Fibroblast of villous mesenchyme (primary cell): ENCODE data around the gene LYAR. TPM values are rescaled to one million over a fixed set of nuclear protein-coding genes. Genes with fewer than 3 reads are reported as not detected.

Experiments
- DNase-seq: peaks from one replicate; pipeline ENCODE4 v3.0.0-alpha.2; 2010; ENCODE audit warnings: low read depth
- H3K4me3 ChIP-seq: 2 replicates; pipeline ENCODE4 v1.5.1; 2011; ENCODE audit warnings: low read depth, mild to moderate bottlenecking, low read length
- total RNA-seq: library from RNA; depleted of rRNA; stranded (reverse); fragments of >200 nt; gene quantifications from 2 replicates; pipeline ENCODE4 v1.2.3, GENCODE V29; 2012
- TF ChIP-seq, protein P1 (sequence below): IDR thresholded peaks from 2 replicates; pipeline ENCODE4 v1.5.1; 2012; ENCODE audit warnings: low read depth, mild to moderate bottlenecking, low read length; ENCODE audit not compliant: insufficient read depth

LYAR gene, protein sequence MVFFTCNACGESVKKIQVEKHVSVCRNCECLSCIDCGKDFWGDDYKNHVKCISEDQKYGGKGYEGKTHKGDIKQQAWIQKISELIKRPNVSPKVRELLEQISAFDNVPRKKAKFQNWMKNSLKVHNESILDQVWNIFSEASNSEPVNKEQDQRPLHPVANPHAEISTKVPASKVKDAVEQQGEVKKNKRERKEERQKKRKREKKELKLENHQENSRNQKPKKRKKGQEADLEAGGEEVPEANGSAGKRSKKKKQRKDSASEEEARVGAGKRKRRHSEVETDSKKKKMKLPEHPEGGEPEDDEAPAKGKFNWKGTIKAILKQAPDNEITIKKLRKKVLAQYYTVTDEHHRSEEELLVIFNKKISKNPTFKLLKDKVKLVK
- total RNA-seq = 6.1 and 12.1 TPM in 2 replicates

DNA sequence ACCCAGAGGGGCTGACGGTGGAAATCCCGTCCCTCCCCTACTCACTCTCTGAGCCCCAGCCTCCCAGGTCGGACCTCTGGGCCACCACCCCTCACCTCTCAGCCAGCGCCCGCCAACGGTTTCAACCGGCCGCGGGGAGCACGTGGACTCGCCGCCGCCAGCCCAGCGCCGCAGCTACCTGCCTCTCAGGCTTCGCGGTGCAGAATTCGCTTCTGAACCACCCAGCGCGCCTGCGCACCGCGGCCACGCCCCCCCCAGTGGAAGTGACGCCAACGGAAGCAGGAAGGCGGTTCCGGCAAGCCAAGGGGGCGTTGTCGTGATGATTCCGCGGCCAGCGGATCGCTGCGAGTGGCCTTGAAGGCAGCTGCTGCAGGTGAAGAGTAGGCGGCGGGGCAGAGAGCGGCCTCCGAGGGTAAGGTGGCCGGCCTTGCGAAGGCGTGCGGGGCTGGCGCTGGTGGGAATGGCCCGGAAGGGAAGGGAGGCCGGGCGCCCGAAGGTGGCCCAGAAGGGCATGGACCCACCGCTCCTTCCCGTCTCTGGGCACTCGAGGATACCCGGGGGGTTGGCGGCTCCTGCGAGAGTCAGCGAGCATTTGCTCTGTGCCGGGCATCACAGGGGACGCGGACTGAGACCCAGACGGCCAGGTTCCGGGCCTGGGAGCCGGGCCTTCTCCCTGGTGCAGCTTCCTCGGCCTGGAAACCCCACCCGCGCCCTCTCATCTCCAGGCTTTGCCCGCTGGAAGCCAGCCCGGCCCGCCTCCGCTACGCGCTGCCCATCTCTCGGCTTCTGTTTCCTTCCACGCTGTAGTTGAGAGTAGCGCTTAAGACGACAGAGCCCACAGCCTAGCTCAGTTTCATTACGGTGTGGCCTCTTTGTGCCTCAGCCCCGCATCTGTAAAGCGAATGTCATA lies at the start of gene LYAR, which contains the start of gene ZBTB49:
Gene LYAR, minus strand, starts transcription at position 214 of the 910 bp plus-strand sequence. CDS start 6,412 bp downstream, outside the sequence.
Gene ZBTB49, plus strand, starts transcription at position 311 of the 910 bp plus-strand sequence. CDS start 9,695 bp downstream, outside the sequence.
- H3K4me3 ChIP-seq = peak within 1 kb of the TSS; percentile 86
- DNase-seq = peak; percentile 91
- TF ChIP-seq, protein P1, sequence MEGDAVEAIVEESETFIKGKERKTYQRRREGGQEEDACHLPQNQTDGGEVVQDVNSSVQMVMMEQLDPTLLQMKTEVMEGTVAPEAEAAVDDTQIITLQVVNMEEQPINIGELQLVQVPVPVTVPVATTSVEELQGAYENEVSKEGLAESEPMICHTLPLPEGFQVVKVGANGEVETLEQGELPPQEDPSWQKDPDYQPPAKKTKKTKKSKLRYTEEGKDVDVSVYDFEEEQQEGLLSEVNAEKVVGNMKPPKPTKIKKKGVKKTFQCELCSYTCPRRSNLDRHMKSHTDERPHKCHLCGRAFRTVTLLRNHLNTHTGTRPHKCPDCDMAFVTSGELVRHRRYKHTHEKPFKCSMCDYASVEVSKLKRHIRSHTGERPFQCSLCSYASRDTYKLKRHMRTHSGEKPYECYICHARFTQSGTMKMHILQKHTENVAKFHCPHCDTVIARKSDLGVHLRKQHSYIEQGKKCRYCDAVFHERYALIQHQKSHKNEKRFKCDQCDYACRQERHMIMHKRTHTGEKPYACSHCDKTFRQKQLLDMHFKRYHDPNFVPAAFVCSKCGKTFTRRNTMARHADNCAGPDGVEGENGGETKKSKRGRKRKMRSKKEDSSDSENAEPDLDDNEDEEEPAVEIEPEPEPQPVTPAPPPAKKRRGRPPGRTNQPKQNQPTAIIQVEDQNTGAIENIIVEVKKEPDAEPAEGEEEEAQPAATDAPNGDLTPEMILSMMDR = no peak

DNA sequence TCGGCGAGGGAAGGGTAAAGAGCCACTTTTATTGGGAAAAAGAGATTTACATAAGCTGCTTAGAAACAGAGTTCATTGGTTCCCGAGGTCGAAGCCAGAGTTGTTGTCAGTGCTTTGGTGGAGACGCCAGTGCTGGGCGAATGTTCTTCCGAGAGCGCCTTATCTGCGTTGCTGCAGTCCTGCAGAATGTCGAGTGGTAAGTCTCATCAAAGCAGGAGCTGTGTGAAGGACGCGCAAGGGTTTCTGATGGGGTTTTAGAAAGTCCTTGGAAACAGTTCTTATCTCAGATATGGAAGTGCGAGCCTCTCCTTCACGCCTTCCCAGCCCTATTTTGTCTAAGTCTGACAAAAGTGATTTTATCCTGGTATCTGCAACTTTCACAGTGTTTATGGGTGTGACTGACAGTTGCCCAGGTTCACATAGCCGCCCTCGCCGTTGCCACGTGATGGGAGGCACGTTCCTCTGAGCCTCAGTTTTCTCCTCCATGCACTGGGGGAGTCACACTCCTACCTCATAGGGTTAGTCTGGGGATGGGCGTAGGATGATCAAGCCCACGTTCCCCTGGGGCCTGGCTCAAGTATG lies 49.6 kb upstream of the LYAR start:
- peak; percentile 79 for DNase-seq
- TF ChIP-seq, protein P1 = no peak

DNA sequence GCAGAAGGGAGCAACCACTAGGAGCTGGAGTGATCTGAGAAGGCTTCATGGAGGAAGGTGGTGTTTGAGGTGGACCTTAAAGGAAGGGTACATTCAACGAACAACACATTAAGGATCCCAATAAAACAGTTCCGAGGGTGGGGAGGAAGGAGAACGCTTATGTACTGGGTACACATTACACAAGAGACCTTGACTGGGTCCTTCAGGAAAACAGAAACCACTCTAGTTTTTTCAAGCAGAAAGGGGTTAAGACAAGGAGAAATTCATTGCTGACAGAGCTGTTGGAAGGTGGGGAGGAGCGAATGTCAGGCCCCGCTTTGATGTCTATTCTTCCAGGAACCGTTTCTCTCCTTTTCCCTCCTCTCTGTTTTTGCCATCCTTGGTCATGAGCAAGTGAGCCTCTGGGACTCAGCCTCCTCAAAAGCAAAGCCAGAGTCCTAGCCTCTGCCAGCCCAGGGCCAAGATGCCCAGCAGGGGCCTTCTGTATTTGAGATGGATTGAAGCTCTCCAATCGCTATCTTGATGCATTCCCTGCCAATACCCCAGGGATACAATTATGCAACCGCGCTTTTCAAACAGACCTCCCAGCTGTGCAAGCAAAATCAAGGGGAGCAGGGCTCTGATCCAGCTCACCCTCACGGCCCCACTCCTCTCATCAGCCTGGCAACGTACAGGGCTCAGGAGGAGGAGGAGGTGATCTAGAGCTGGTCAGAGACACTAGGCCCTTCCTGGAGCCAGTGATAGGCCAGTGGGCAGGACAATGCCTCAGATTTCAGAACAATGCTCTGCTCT lies 48.5 kb upstream of the LYAR start:
- no peak overlapping the region for H3K4me3 ChIP-seq
- DNase-seq = no peak
- TF ChIP-seq, protein P1 = no peak

More for the DNA sequence above, 49.6 kb upstream of the LYAR start:
- no peak overlapping the region for H3K4me3 ChIP-seq

DNA sequence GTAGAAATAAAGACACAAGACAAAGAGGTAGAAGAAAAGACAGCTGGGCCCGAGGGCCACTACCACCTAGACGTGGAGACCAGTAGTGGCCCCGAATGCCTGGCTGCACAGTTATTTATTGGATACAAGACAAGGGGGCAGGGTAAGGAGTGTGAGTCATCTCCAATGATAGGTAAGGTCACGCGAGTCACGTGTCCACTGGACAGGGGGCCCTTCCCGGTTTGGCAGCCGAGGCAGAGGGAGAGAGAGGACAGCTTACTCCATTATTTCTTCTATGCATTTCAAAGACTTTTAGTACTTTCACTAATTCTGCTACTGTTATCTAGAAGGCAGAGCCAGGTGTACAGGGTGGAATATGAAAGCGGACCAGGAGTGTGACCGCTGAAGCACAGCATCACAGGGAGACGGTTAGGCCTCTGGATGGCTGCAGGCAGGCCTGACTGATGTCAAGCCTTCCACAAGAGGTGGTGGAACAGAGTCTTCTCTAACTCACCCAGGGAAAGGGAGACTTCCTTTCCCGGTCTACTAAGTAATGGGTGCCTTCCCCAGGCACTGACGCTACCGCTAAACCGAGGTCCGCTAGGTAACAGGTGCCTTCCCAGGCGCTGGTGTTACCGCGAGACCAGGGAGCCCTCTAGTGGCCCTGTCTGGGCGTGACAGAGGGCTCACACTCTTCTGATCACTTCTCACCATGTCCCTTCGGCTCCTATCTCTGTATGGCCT lies 45.0 kb upstream of the LYAR start:
- TF ChIP-seq, protein P1 = peak; percentile 88
- DNase-seq = peak; percentile 51
- H3K4me3 ChIP-seq = no peak overlapping the region

DNA sequence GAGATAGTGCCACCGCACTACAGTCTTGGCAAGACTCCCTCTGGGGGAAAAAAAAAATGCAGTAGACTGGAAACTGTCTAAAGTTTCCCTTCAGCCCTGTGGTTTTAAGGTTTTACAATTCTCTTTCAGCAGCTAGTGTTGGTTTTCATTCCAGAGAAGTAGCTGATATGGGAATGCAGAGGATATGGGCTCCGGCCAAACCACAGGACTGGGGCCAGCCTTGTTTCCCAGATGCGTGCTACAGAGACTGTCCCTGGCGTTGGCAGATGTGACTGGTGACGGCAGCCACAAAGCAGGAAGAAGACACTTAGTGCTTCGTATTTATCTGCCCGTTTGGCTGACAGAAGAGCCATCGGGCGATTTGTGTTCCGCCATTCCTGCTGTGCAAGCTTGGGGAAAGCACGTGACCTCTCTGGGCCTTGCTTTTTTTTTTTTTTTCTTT lies 43.3 kb upstream of the LYAR start:
- DNase-seq = peak; percentile 94
- H3K4me3 ChIP-seq = no peak overlapping the region
- TF ChIP-seq, protein P1 = no peak
